AG10803 (cell line): Measurements from ENCODE around the gene DIPK1B.

Source experiments
- DNase-seq: peaks from one replicate; pipeline ENCODE4 v3.0.0; 2010; ENCODE audit warnings: low read depth
- H3K4me3 ChIP-seq: 2 replicates; pipeline ENCODE4 v1.5.1; 2011; ENCODE audit warnings: mild to moderate bottlenecking, low read length, control low read depth
- TF ChIP-seq, protein P1 (sequence below): conservative IDR thresholded peaks from 2 replicates; pipeline ENCODE4 v1.5.1; 2011; ENCODE audit warnings: mild to moderate bottlenecking, low read length, control low read depth, inconsistent platforms

DIPK1B gene

DNA sequence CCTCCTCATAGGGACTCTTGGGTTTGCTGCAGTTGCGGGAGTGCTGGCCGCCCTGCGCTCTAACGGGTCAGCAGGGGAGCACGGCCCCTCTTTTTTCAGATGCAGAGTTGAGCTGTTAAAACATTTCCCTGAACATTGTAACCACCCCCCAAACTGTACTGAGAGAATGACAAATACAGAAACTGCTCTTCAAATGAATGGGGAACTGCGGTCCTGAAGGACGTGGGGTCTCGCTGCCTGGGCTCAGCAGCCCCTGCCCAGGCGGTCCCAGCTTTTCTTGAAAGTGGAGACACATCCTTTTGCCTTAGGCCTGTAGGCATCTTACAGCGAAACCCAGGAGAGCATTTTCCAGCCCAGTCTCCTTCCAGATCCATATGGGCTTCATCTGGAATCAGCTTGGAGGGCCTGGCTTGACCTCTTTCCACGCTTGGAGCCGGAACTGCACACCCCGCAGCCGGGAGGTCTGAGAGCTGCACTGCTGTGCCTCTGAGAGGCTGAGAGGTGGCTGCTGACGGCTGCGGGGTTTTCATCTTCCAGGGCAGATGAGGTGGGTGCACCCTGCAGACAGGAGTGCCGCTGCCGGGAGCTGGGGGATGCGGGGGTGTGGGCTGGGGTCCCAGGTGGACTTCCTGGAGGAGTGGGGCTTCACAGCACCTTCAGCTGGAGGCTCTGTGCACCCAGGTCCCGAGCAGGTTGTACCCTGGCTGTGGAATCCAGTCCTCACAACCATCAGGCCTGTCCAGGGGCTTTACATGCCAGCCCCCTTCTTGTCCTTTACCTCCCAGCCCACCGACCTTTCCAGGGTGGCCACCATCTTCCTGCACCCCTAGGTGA is 23.9 kb upstream of the DIPK1B start:
- TF ChIP-seq, protein P1, sequence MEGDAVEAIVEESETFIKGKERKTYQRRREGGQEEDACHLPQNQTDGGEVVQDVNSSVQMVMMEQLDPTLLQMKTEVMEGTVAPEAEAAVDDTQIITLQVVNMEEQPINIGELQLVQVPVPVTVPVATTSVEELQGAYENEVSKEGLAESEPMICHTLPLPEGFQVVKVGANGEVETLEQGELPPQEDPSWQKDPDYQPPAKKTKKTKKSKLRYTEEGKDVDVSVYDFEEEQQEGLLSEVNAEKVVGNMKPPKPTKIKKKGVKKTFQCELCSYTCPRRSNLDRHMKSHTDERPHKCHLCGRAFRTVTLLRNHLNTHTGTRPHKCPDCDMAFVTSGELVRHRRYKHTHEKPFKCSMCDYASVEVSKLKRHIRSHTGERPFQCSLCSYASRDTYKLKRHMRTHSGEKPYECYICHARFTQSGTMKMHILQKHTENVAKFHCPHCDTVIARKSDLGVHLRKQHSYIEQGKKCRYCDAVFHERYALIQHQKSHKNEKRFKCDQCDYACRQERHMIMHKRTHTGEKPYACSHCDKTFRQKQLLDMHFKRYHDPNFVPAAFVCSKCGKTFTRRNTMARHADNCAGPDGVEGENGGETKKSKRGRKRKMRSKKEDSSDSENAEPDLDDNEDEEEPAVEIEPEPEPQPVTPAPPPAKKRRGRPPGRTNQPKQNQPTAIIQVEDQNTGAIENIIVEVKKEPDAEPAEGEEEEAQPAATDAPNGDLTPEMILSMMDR, result no peak
- no peak for DNase-seq
- no peak overlapping the region for H3K4me3 ChIP-seq

DNA sequence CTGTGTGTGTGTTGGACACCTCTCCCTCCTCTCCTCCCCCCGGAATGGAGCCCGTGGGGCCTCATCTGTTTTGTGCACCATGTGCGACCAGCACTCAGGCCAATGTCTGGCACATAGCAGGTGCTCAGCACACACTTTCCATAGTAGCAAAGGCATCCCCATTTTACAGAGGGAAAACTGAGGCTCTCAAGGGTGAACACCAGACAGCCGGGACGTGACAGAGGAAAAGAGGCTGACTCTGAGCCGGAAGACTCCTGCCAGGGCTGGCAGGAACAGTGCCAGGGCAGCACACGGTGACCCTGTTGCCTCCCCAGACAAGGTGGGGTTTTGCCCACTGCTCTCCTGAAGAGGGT is 23.3 kb upstream of the DIPK1B start:
- no peak for DNase-seq
- H3K4me3 ChIP-seq, result no peak overlapping the region
- TF ChIP-seq, protein P1, result no peak

DNA sequence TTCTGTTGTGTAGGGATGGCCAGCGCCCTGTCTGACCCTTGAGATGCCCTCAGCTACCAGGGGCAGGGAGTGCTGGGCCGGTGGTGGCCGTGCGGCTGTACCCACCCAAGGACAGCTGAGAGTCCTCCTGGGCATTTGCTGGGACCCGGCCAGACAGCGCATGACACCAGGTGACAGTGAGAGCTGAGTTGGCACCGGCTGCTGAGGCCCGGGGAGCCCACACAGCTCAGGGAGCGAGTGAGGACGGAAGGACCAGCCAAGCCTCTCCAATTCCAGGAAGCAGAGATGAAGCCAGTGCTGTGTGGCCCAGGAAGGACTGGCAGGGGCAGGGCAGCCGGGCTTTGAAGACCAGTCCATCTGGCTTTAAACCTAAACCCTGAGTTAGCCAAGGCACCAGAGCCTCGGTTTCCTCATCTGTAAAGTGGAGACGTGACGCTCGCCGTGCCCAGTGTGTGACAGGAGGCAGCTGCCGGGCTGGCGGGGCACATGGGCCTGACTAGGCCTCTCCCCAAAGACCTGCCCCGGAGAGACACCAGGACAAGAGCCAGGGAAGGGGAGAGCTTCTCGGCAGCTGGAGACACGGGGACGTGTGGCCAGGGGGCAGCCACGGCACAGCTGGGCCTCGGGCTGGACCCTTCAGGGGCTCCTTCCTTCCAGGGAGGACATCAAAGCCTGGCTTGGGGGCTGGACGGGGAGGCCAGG is 22.1 kb upstream of the DIPK1B start:
- TF ChIP-seq, protein P1, result no peak
- no peak overlapping the region for H3K4me3 ChIP-seq
- no peak for DNase-seq

DNA sequence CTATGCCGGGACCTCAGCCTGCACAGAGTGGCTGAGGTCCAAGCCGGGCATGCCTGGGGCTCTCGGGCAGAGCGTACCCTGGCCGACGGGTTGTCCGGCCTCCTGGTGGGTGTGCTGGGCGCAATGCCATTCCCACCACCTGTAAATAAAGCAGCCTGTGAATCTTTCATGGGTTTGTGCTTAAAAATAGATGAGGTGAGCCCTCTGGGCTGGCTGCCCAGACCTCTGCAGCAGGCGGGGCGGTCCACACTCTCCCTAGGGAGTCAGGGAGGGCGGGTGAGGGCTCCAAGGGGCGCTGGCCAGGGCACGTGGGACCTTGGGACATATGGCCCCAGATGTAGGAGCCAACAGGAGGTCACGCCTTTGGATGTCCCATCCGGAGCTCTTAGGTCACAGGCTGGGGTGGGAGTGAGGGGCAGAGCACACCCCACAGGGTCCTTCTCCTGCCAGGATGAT is 21.5 kb upstream of the DIPK1B start:
- TF ChIP-seq, protein P1, result no peak
- no peak for DNase-seq
- H3K4me3 ChIP-seq, result no peak overlapping the region

DNA sequence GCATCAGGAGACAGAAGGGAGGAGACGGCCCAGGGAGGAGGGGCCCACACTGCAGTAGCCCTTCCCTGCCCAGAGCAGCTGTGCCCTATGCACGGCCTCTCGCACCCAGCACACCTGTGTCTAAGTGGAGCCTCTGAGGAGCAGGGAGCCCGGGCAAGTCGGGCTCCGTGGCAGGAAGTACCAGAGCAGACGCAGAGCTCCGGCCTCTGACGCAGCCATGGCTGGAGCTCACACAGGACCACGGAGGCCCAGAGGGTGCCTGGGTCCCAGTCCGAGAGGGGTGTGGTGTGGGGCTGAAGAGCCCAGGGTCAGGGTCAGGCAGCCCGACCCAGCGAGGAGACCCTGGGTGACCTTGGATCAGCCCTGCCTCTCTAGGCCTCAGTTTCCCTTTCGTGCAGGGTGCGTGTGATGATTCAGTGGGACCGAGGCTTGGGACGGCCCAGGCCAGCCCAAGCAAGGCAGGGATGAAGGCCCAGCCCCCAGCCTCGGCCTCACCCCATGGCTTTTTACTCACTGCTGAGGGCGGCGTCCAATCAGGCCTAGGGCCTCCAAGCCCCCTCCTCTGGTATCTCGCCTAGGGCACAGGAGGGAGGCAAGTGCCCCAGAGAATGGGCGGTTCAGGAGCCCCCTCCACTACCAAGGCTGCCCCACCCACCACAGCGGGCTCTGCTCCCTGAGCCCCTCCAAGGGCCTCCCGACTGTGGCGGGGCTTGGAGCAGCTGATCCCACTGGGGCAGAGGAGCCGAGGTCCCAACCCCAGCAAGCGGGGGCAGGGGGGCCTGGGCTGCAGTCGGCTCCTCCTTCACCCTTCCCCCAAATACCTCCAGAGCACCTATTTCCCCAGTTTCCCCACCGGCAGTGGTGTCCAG is 20.8 kb upstream of the DIPK1B start:
- no peak overlapping the region for H3K4me3 ChIP-seq
- no peak for DNase-seq
- TF ChIP-seq, protein P1, result no peak

DNA sequence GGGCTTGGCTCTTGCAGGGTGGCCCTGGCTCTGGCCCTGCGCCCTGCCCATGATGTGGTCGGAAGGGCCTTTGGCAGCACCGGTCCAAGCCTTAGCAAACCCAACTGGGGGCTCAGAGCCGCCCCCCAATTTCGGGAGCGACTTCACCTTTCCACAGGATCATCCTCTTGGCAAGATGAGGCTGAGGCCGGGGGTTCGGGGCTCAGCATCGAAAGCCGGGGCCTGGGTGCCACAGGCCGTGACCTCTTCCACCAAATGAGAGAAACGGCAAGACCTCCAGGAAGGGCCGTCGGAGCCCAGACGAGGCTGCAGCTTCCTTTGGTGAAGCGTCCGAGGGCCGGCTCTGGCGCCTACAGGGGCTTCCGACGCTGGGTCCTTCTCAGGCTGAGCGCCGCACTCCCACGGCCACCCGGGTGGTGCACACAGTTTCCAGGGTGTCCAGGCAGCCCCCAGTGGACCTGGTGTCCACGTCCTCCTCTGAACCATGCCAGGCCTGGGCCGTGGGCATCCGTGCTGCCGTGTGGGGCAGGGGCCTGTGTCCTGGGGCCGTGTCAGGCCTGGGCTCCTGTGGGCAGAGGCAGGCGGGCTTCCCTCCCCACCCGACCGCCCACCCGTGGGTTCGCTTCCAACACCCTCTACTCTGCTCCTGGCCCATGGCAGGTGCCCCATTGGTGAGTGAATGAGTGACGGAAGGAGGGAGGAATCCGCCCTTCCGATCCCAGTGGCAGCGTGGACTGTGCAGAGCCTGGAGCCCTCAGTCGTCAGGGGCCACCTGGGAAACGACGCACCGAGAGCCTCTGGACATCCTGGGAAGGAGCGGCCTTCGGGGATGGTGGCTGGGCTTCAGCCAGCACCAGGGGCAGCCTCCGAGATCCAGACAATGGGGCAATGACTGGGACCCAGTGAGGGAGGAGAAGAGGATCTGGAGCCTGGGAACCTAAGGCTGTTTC is 19.9 kb upstream of the DIPK1B start:
- TF ChIP-seq, protein P1, result no peak
- no peak overlapping the region for H3K4me3 ChIP-seq

More for the DNA sequence above, 19.9 kb upstream of the DIPK1B start:
- DNase-seq, result no peak
